WTC11 (cell line): ENCODE measurements around the gene PEAK3. TPM values are rescaled to one million over a fixed set of nuclear protein-coding genes. Genes with fewer than 3 reads are reported as not detected.
A peak's percentile ranks its signal among the peaks of the same experiment; 100 is the strongest.

Experiments used
- ATAC-seq: fragments of 200-7000 bp; cut with Tn5 transposase; 2 replicates; pipeline ENCODE4 v1.10.0; 2021; ENCODE audit warnings: mild to moderate bottlenecking, moderate library complexity
- CTCF ChIA-PET: fragments of 300-600 bp; sonication (Branson Sonifier 250); formaldehyde crosslinking; loops from one replicate; lab custom pipeline; 2021; ENCODE audit warnings: antibody characterized with exemption; lab: Charles Lee
- POLR2A ChIA-PET: fragments of 350-600 bp; sonication (Branson Sonifier 250); formaldehyde crosslinking; loops from one replicate; lab custom pipeline; 2021; ENCODE audit warnings: antibody characterized with exemption; lab: Charles Lee
- DNase-seq: peaks from one replicate; pipeline ENCODE4 v3.0.0; 2021; ENCODE audit warnings: low spot score
- H3K27ac Mint-ChIP-seq: 2 replicates; pipeline ENCODE4 v1.8.0; 2021; ENCODE audit warnings: mixed read lengths
- H3K27me3 Mint-ChIP-seq: 2 replicates; pipeline ENCODE4 v1.8.0; 2021; ENCODE audit warnings: low read depth, mild to moderate bottlenecking, moderate library complexity, mixed read lengths
- H3K36me3 Mint-ChIP-seq: 2 replicates; pipeline ENCODE4 v1.8.0; 2021; ENCODE audit warnings: mixed read lengths
- H3K4me1 Mint-ChIP-seq: 2 replicates; pipeline ENCODE4 v1.8.0; 2022; ENCODE audit warnings: mixed read lengths
- H3K4me3 Mint-ChIP-seq: 2 replicates; pipeline ENCODE4 v1.8.0; 2021; ENCODE audit warnings: mild to moderate bottlenecking, moderate library complexity, mixed read lengths
- H3K9me3 Mint-ChIP-seq: 2 replicates; pipeline ENCODE4 v1.8.0; 2021; ENCODE audit warnings: mixed read lengths
- ATF1 ChIP-seq: sonication (generic); formaldehyde crosslinking; IDR thresholded peaks from 2 replicates; pipeline ENCODE4 v1.8.1; 2023; ENCODE audit warnings: mild to moderate bottlenecking, moderate library complexity, missing genetic modification reagents
- ATF2 ChIP-seq: sonication (generic); formaldehyde crosslinking; IDR thresholded peaks from 2 replicates; pipeline ENCODE4 v1.8.1; 2022; ENCODE audit warnings: low read depth, missing genetic modification reagents, borderline replicate concordance
- E2F5 ChIP-seq: sonication (generic); formaldehyde crosslinking; IDR thresholded peaks from 2 replicates; pipeline ENCODE4 v1.8.1; 2022; ENCODE audit warnings: mild to moderate bottlenecking, moderate library complexity, missing genetic modification reagents
- EMX1 ChIP-seq: fragments of 250-450 bp; sonication (Bioruptor Pico); IDR thresholded peaks from 2 replicates; pipeline ENCODE4 v1.8.0; 2021; ENCODE audit warnings: mild to moderate bottlenecking
- ERG ChIP-seq: fragments of 250-450 bp; sonication (Bioruptor Pico); IDR thresholded peaks from 2 replicates; pipeline ENCODE4 v1.8.0; 2021; ENCODE audit warnings: mild to moderate bottlenecking
- GABPB1 ChIP-seq: sonication (generic); formaldehyde crosslinking; IDR thresholded peaks from 2 replicates; pipeline ENCODE4 v1.8.1; 2023; ENCODE audit warnings: mild to moderate bottlenecking, missing genetic modification reagents
- HMGXB4 ChIP-seq: sonication (generic); formaldehyde crosslinking; IDR thresholded peaks from 2 replicates; pipeline ENCODE4 v1.8.1; 2023; ENCODE audit warnings: mild to moderate bottlenecking, moderate library complexity, missing genetic modification reagents
- JUN ChIP-seq: sonication (generic); formaldehyde crosslinking; IDR thresholded peaks from 2 replicates; pipeline ENCODE4 v1.8.0; 2023; ENCODE audit warnings: mild to moderate bottlenecking, missing genetic modification reagents
- MAX ChIP-seq: sonication (generic); formaldehyde crosslinking; IDR thresholded peaks from 2 replicates; pipeline ENCODE4 v1.8.0; 2022; ENCODE audit warnings: mild to moderate bottlenecking, missing genetic modification reagents
- MXD4 ChIP-seq: fragments of 250-450 bp; sonication (Bioruptor Pico); IDR thresholded peaks from 2 replicates; pipeline ENCODE4 v1.8.0; 2021; ENCODE audit warnings: mild to moderate bottlenecking, moderate library complexity, borderline replicate concordance
- NR2C2 ChIP-seq: sonication (generic); formaldehyde crosslinking; IDR thresholded peaks from 2 replicates; pipeline ENCODE4 v1.8.0; 2022; ENCODE audit warnings: mild to moderate bottlenecking, missing genetic modification reagents
- PREB ChIP-seq: sonication (generic); formaldehyde crosslinking; IDR thresholded peaks from 2 replicates; pipeline ENCODE4 v1.8.1; 2022; ENCODE audit warnings: mild to moderate bottlenecking, missing genetic modification reagents, moderate library complexity, borderline replicate concordance
- PRRX2 ChIP-seq: fragments of 250-450 bp; sonication (Bioruptor Pico); IDR thresholded peaks from 2 replicates; pipeline ENCODE4 v1.8.0; 2021; ENCODE audit warnings: mild to moderate bottlenecking
- RELA ChIP-seq: sonication (generic); formaldehyde crosslinking; IDR thresholded peaks from 2 replicates; pipeline ENCODE4 v1.8.1; 2022; ENCODE audit warnings: missing genetic modification reagents, mild to moderate bottlenecking, borderline replicate concordance
- TEAD4 ChIP-seq: sonication (generic); formaldehyde crosslinking; IDR thresholded peaks from 2 replicates; pipeline ENCODE4 v1.8.0; 2022; ENCODE audit warnings: mild to moderate bottlenecking, missing genetic modification reagents
- ZNF219 ChIP-seq: sonication (generic); formaldehyde crosslinking; IDR thresholded peaks from 2 replicates; pipeline ENCODE4 v1.8.0; 2023; ENCODE audit warnings: missing genetic modification reagents, mild to moderate bottlenecking, borderline replicate concordance
- ZNF317 ChIP-seq: sonication (generic); formaldehyde crosslinking; IDR thresholded peaks from 2 replicates; pipeline ENCODE4 v1.8.1; 2023; ENCODE audit warnings: low read depth, mild to moderate bottlenecking, moderate library complexity, missing genetic modification reagents, borderline replicate concordance
- ZNF532 ChIP-seq: fragments of 250-450 bp; sonication (Bioruptor Pico); IDR thresholded peaks from 2 replicates; pipeline ENCODE4 v1.9.0; 2021; ENCODE audit warnings: mild to moderate bottlenecking, borderline replicate concordance
- total RNA-seq: library from RNA; stranded (reverse); gene quantifications from 3 replicates; pipeline ENCODE4 v1.2.3, GENCODE V29; 2021
- TF ChIP-seq, protein P1 (sequence below): fragments of 200-600 bp; IDR thresholded peaks from 2 replicates; pipeline ENCODE4 v1.8.0; 2022; ENCODE audit warnings: antibody characterized with exemption

Gene PEAK3
- total RNA-seq, 1 experiment from 2014 or later, result not detected

- Mint-ChIP-seq H3K4me1 (peaks cover 3% of the 10 kb centered on the region; the same call in 1 of the 2 replicates), H3K9me3 (no peaks in the 10 kb centered on the region), H3K4me3 (peak overlapping the region; percentile 69), H3K27ac (no peak overlapping the region), H3K27me3 (peaks cover 36% of the 10 kb centered on the region), H3K36me3 (no peaks in the 10 kb centered on the region)
- peak; percentile 72 for DNase-seq
- ChIA-PET POLR2A (interaction anchor here (0.6 to 1.5 kb wide), 4 partner anchors 10 to 63 kb away, joined by 3 to 4 read pairs (median 4); no protein-coding TSS in a partner anchor), CTCF (interaction anchor here (0.6 to 6.2 kb wide), 30 partner anchors 8 to 308 kb away, joined by 3 to 65 read pairs (median 5); partner anchors contain the start of genes AP3D1, GADD45B, LINGO3 and PLEKHJ1)
- peak; percentile 38 for ATAC-seq
- TF ChIP-seq MAX (CRISPR knock-in tag) (peak; percentile 54; the same call in 1 of the 2 replicates), E2F5 (CRISPR knock-in tag) (peak; percentile 41; the same call in 1 of the 2 replicates), JUN (CRISPR knock-in tag) (no peak), HMGXB4 (CRISPR knock-in tag) (peak; percentile 91), NR2C2 (no peak), ZNF317 (CRISPR knock-in tag) (0 out of 2 replicates have a peak, but pooled peaks have one; percentile 13), ERG (CRISPR knock-in tag) (0 out of 2 replicates have a peak, but pooled peaks have one; percentile 19), ATF1 (CRISPR knock-in tag) (peak; percentile 34; the same call in 1 of the 2 replicates), PRRX2 (CRISPR knock-in tag) (no peak), RELA (CRISPR knock-in tag) (0 out of 2 replicates have a peak, but pooled peaks have one; percentile 3), GABPB1 (CRISPR knock-in tag) (peak; percentile 27; the same call in 1 of the 2 replicates)
- TF ChIP-seq, protein P1, sequence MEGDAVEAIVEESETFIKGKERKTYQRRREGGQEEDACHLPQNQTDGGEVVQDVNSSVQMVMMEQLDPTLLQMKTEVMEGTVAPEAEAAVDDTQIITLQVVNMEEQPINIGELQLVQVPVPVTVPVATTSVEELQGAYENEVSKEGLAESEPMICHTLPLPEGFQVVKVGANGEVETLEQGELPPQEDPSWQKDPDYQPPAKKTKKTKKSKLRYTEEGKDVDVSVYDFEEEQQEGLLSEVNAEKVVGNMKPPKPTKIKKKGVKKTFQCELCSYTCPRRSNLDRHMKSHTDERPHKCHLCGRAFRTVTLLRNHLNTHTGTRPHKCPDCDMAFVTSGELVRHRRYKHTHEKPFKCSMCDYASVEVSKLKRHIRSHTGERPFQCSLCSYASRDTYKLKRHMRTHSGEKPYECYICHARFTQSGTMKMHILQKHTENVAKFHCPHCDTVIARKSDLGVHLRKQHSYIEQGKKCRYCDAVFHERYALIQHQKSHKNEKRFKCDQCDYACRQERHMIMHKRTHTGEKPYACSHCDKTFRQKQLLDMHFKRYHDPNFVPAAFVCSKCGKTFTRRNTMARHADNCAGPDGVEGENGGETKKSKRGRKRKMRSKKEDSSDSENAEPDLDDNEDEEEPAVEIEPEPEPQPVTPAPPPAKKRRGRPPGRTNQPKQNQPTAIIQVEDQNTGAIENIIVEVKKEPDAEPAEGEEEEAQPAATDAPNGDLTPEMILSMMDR, result peak; percentile 50; the same call in 1 of the 2 replicates
These were observed 28.6 kb downstream of the PEAK3 start for GRCh38 chr19:2253106-2254063.

GRCh38 chr19:2252797-2253105 lies 29.2 kb downstream of the PEAK3 start:
- no peak overlapping the region for H3K27ac Mint-ChIP-seq
- H3K9me3 Mint-ChIP-seq, result no peaks in the 10 kb centered on the region
- ATAC-seq (no peak), DNase-seq (peak; percentile 39)
- H3K36me3 Mint-ChIP-seq, result no peaks in the 10 kb centered on the region
- ChIA-PET POLR2A (interaction anchor here (1.0 to 1.3 kb wide), 2 partner anchors 13 to 22 kb away, joined by 3 to 4 read pairs; no protein-coding TSS in a partner anchor), CTCF (interaction anchor here (0.8 to 6.2 kb wide), 17 partner anchors 9 to 307 kb away, joined by 3 to 65 read pairs (median 5); partner anchors contain the start of genes AP3D1 and LINGO3)
- peaks cover 35% of the 10 kb centered on the region for H3K27me3 Mint-ChIP-seq
- H3K4me3 Mint-ChIP-seq, result peak overlapping the region; percentile 61
- peaks cover 3% of the 10 kb centered on the region; the same call in 1 of the 2 replicates for H3K4me1 Mint-ChIP-seq
- 0 out of 2 replicates have a peak, but pooled peaks have one; percentile 58 for TF ChIP-seq PREB (CRISPR knock-in tag)
- TF ChIP-seq ATF2 (CRISPR knock-in tag), result no peak
- no peak for TF ChIP-seq ZNF532
- no peak for TF ChIP-seq ZNF219
- TF ChIP-seq EMX1 (CRISPR knock-in tag), result no peak
- TF ChIP-seq MXD4 (CRISPR knock-in tag), result no peak
- no peak for TF ChIP-seq TEAD4 (CRISPR knock-in tag)
